HG02798 (cell line): ENCODE data around the gene TNFRSF9.
"Not testable (repeated sequence)": the region's sequence is repeated elsewhere in the genome, so short reads cannot be mapped to it uniquely, and the experiment has no call there.

Experiments used
- ATAC-seq: cut with Tn5 transposase; IDR thresholded peaks from one replicate; pipeline ENCODE4 v1.9.1; 2021; ENCODE audit warnings: mild to moderate bottlenecking; ENCODE audit not compliant: unreplicated experiment, poor library complexity

TNFRSF9 gene

DNA sequence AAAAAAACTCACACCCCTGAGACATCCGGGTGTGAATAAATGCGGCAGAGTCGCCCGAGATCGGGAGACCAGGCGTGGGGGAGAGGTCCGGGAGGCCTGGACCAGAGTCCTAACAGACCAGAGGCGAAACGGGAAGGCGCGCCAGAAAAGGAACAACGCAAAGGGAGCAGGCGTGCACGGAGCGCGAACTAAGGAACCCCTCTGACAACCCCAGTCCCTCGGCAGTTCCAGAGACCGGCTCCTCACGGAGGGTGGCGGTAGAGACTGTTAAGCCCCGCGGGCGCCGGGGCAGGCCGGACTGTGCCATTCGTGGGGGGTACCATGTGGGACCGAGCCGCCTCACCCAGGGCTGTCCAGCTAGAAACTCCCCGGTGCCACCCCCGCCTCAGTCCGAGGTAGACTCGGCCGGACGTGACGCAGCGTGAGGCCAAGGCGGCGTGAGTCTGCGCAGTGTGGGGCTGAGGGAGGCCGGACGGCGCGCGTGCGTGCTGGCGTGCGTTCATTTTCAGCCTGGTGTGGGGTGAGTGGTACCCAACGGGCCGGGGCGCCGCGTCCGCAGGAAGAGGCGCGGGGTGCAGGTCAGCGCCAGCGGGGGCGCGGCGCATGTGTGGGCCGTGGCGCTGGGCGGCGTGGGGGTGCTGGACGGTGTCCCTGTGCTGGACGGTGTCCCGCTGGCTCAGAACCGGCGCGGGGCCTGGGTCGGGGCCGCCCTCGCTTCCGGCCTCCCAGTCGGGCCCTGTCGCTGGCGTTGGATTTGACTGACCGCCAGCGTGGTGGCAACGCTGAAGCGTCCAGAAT, 20.8 kb upstream of the TNFRSF9 start, which contains the start of gene PARK7:
Gene PARK7 (plus strand): TSS at position 496 of the 798 bp plus-strand sequence. CDS start 1,075 bp downstream, outside the sequence.
- peak; percentile 93 for ATAC-seq

DNA sequence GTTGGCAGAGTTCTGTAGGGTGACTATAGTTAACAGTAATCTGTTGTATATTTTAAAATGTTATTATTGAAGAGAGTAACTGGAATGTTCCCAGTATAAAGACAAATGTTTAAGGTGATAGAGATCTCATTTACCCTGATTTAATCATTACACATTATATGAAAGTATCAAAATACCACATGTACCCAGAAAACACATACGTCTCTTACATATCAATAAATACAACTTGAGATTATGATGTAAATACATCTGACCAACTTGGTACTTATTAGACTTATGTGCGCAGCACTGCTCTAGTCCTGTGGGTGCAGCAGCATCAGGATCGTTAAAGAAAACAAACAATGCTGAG, 20.2 kb upstream of the TNFRSF9 start:
- no peak for ATAC-seq

DNA sequence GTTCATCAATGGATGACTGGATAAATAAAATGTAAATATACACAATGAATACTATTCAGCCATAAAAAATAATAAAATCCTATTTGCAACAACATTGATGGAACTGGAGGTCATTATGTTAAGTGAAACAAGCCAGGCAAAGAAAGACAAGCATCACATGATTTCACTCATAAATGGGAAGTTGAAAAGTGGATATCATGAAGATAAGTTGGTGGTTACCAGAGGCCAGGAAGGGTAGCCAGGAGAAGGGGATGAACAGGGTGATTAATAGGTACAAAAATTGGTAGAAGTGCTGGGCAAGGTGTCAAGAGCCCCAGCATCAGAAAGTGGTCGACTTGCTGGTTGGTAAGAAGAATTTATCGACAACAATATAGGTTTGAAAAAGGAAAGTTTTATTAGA, 19.5 kb upstream of the TNFRSF9 start:
- ATAC-seq = no peak

DNA sequence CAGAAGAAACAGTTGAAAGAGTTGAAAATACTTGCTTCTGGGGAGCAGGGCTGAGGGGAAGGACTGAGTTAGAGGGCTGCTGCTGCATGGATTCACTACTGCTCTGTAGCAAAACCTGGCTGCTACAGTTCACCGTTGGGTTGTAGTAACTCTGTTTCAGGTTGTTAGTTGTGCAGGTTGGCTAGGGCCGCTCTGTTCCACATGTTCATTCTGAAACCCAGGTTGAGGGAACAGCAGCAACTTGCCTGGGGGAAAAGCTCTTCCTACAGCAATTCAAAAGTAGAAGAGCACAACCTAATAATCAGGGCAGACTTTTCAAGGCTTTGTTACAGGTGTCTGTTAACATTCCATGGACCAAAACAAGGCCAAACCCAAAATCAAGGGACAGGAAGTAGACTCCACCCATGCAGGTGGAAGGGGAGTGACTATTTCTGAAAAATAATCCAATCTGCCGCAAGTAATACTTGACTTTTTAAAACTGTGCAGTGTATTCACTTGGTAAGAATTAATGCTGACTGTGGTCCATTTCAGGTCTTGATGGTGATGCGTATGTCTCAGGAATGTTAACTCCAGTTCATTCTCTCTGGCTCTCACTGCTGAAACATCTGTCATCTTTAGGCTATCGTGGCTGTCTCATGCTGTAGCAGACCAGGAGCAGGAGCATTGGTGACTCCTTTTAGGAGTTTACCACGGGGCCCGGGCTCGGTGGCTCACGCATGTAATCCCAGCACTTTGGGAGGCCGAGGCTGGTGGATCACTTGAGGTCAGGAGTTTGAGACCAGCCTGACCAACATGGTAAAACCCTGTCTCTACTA, 15.8 kb upstream of the TNFRSF9 start:
- ATAC-seq = no peak

DNA sequence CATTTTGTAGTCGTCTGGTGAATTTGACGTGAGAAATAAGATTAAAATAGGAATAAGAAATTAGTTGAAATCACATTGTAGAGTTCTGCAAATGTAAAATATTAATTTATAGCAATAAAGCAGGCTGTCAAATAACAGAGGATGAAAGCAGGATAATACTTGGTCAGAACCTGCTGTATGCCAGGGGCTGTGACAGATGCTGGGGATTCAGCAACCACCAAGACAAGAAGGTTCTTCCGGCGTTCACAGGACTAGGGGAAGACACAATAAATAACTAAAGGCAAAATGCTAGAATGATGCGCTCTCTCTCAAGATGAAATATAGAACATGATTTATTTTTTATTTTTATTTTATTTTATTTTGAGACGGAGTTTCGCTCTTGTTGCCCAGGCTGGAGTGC, 14.0 kb upstream of the TNFRSF9 start:
- ATAC-seq = no peak

DNA sequence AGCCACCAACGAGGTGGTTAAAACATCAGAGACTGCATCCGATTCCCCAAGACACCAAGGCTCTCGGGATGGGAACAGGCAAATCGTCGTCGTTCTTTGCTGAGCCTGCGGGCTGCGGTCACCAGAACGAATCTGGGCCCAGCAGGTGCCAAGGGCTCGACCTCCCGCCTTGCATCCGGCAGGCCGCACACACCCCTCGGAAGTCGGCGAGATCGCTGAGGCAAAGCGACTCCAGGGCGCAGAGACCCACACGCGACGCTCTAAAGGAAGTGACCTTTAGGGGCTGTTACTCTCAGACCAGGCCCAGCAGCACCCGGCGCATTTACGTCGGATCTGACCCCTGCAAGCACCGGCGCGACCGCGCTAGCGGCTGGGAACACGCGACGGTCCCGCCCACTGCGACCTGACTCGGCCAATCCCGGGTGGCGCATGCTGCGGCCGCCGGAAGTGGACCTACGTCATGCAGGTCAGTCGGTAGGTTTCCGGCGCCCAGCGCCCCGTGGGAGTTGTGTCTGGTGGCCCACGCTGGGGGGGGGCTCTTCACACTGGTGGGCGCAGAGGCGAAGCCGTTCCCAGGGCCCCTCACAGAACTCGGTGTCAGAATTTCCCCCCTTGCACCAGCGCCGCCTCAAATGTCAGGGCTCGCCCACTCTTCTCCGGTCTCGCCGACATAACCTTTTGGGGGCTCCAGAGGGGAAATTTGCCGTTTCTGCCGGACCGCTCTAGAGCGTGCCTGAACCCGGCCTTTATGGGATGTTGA, 13.4 kb upstream of the TNFRSF9 start:
- ATAC-seq = peak; percentile 98

DNA sequence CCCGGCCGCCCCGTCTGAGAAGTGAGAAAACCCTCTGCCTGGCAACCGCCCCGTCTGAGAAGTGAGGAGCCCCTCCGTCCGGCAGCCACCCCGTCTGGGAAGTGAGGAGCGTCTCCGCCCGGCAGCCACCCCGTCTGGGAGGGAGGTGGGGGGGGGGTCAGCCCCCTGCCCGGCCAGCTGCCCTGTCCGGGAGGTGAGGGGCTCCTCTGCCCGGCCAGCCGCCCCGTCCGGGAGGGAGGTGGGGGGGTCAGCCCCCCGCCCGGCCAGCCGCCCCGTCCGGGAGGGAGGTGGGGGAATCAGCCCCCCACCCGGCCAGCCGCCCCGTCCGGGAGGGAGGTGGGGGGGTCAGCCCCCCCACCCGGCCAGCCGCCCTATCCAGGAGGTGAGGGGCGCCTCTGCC, 12.2 kb upstream of the TNFRSF9 start:
- not testable (repeated sequence) for ATAC-seq

DNA sequence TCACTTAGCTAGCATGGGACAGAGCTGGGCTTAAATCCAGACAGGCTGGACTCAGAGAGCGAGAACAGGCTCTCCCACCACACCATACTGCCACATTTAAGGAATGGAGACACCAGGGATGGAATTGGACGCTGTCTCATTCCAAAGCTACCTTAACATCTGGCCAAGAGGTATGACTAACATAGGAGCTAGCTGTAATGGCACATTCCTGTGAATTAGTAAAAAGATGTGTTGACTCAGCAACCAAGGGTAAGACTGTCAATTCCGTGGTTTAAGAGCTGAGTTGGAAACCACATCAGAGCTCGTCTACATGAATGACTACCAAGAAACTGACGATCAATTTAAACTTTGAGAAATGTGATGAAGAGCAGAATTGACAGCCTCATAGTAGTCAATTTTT, 8.3 kb upstream of the TNFRSF9 start:
- ATAC-seq = no peak

DNA sequence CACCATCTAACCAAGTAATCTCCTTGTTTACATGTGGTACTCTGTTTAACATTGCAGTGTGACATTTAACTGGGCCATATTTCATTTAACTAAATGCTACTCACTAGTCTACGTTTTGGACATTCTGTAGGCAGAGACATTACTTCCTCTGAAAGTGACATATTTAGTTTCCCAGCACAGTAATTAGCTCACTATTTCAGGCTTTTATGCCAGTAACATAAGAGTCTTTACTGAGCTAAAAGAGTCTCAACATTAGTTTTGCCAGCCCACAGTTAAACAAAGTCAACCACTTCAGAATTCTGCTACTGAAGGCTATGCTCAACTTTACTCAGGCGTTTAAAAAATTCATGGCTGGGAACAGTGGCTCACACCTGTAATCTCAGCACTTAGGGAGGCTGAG, 2.6 kb upstream of the TNFRSF9 start:
- ATAC-seq = no peak

DNA sequence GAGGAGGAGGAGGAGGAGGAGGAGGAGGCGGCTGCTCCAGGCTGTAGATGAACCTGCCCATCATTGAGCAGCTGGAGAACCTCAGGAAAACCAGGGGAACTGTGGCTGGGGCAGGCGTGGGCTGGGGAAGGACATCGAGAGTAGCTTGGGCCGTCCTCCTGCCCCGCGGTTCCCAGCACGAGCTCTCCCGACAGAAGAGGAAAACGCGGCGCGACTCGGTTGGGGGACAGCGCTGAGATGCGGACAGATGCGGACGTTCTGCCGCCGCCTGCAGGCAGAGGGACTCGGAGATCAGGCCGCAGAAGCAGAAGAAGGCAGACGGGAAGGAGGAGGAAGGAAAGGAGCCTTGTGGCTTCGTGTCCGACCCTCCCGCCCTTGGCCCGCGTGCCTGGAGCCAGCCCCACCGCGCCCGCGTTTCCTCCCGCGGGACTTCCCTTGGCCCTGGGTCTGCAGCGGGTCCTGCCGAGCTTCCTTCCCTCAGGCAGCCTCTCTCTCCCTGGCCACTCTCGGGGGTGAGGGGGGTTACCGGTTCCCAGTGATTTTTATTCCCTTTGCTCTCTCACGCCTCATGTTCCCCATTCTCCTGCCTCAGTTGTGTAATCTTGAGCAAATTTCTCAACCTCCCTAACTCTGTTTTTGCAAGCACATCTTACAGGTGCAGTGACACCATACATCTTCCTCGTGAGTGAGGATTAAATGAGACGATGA, 1.7 kb upstream of the TNFRSF9 start:
- no peak for ATAC-seq

DNA sequence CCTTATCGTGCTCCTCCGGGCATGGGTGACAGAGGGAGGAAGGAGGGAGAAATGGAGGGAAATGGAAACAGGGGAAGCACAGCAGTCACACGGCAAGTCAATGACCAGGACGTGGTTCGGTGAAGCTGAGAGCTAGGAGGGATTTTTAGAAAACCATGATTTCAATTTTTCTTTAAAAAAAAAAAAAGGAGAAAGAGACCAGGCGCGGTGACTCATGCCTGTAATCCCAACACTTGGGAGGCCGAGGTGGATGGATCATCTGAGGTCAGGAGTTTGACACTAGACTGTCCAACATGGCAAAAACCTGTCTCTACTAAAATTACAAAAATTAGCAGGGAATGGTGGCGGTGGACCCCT, 776 bp upstream of the TNFRSF9 start:
- no peak for ATAC-seq

DNA sequence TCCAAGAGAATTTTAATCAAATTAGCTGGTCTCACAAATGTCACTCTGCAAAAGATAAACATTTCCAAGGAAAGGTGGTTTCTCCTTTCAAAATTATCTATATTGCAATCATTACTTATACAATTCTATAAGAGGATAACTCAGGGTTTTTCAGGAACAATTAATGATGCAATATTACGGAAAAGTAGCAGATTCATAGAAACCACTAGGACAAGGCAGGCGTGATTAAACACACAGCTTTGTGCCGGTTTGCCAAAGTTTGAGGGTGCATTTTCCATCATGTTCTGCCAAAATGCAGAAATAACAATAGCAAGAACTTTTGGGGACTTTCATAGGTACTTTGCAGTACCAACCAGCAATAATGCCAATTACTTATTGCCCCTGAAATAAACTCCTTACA, 605 bp downstream of the TNFRSF9 start:
- no peak for ATAC-seq

DNA sequence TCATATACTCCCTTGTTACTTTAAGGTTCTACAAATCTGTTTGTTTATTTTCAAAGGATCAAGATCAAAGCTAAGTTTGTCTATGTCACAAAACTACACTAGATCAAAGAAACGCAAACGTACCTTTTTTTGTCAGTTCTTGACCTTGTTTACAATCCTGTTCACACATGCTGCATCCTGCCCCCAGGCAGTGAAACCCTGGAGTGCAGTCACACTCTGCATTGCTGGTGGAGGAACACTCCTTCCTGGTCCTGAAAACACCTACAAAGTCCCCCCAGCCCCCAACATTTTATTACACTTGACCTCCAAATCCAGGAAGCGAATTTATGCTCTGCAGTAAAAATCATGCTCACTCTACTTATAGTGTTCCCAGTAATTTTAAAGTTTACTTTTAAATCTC, 2.6 kb downstream of the TNFRSF9 start:
- no peak for ATAC-seq

DNA sequence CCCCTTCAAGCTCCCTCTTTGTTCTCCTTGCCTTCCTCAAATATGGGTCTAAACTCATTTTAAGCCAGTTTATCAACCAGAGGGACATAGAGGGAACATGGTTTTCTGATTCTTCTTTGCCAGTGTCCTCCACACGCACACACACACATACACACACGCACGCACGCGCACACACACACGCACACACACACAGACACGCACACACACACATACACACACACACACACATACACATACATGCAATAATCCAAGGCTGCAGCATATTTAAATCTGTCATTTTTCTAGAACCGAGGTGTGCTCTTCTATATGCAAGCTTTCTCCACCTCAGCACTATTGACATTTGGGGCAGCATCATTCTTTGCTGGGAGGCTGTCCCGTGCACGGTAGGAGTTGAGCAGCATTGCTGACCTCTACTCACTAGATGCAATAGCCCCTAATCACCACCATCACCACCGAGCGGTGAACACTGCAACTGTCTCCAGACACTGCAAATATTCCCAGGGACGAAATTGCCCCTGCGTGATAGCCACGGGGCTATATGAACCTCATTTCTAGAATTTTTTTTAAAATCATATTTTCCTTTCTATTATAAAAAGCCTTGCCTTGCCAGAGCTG, 8.0 kb downstream of the TNFRSF9 start:
- ATAC-seq = no peak

DNA sequence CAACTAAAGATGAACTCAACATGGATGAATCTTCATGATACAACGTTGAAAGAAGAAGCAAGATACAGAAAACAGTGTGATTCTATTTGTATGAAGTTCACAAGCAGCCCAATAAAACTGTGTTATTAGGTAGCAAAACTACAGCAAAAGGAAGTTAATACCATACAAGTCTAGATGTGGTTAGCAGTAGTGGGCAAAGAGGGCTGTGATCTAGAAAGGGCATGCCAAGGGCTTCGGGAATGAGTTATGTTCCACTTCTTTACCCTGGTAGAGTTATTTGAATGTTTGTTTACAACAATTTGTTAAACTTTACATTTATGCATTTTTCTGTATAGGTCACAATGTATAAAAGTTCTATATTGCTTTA, 9.2 kb downstream of the TNFRSF9 start:
- no peak for ATAC-seq

DNA sequence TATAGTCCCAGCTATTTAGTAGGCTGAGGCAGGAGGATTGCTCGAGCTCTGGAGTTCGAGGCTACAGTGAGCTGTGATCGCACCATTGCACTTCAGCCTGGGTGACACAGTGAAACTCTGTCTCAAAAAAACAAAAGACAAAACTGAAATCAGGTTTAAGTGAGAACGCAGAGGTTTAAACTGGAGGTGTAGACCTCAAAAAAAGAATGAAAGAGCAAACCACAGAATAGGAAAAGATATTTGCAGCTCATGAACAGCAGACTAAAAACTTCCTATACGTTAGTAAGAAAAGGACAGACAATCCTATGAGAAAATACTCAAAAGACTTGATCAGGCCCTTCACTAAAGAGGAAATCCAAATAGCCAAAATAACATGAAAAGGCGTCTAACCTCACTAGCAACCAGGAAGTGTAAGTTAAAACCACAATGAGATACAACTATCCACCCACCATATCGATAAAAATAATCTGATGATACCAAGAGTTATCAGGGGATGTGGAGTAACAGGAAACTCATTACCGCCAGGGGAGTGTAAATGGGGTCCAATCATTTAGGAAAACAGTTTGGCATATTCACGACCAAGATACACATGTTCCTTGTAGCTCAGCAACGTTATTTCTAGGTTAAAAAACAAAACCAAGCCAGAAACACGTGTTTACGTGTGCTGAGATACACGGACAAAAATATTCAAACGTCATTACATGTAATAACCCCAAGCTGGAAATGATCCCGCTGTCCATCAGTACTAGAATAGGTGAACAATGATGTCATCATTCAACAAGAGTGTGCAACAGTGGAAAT, 9.8 kb downstream of the TNFRSF9 start:
- ATAC-seq = no peak

DNA sequence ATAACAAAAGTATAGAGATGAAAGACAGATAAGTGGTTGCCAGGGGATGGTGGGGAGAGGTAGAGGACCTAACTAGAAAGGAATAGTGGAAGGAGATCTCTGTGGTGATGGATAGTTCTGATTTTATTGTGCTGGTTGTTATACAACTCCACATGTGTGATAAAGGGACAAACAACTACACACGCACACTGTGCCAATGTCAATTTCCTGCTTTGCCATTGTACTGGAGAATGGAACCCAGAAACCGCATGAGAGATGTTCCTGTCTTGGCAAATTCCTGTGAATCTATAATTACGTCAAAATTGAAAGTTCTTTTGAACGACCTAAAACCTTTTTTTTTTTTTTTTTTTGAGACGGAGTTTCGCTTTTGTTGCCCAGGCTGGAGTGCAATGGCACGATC, 11.0 kb downstream of the TNFRSF9 start:
- no peak for ATAC-seq

DNA sequence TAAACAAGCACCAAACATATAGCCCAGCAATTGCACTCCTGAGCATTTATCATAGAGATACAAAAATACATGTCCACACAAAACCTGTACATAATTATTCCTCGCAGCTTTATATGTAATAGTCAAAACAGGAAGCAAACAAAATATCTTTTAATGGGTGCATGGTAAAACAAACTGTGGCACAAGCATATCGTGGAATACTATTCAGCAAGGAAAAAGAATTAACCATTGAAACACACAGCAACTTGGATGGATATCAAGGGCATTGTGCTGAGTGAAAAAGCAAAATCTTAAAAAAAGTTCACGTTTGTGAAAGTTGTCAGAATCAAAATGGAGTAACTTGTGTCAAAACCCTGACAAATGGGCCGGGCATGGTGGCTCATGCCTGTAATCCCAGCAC, 12.4 kb downstream of the TNFRSF9 start:
- ATAC-seq = no peak

DNA sequence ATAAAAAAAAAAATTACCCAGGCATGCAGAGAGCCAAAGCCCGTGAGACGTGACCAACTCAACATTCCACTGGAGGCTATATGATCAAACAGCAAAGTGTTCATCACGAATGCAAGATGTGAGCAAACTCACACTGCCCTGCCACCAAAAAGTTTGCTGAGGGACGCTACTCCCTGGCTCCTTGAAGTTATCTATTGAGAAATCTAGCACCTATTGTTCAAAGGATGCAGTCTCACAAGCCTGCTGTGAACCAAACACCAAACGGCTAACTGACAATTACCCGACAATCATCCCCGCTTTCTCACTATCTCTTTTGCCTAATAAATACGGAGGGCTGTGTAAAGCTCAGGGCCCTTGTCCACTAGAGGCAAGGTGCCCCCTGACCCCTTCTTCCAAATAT, 13.6 kb downstream of the TNFRSF9 start:
- not testable (repeated sequence) for ATAC-seq
